ENCODE results near the gene C14orf119.

The C14orf119 gene

DNA sequence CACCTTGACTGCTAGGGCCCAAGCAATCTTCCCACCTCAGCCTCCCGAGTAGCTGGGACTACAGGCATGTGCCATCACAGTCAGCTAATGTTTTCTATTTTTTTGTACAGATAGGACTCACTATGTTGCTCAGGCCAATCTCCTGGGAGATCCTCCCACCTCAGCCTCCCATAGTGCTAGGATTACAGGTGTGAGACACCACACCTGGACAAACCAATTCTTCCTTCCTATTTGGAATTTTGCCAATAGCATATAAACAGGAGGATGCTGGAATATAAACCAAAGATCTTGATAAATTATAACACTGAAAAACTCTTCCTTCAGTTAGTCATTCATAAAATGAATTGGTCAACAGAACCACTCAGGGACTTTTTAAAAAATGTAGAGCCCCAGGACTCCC, 8.7 kb upstream of the C14orf119 start:
- DNase-seq (ENCODE audit: insufficient read length, low spot score): no peak
- no peak for FAIRE-seq

DNA sequence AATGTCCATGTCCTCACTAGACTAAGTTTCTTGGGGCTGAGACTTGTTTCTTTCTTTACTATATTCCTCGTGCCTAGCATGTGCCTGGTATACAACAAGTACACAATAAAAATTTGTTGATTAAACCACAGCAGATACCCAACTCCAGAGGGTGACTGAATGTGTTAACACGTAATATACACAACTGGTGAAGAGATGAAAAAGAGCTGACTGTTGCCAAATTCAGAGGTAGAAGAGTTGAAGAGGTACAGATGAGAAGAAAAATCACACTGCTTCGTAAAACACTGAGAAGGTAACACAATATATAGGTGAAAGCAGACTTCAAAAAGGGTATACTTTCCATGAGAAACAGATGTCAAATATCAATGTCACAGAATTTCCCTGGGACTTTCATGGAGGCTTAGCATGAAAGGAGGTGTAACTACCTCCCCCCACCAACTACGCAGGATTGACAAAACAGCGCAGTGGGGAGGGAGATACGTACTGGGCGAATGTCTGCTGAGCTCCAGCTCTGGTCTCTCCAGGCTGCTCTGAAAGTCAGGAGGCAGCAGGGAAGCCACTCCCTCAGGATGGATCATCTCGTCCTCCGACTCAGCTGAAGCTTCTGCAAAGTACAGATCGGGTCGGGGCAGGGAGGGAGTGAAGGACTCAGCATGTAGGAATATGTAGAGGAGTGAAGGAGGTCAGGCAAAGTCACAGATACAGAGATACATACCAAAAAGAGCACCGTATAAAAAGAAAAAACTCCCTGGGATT, 5.6 kb upstream of the C14orf119 start:
- no peak for DNase-seq (ENCODE audit: insufficient read length, low spot score)
- FAIRE-seq: no peak

DNA sequence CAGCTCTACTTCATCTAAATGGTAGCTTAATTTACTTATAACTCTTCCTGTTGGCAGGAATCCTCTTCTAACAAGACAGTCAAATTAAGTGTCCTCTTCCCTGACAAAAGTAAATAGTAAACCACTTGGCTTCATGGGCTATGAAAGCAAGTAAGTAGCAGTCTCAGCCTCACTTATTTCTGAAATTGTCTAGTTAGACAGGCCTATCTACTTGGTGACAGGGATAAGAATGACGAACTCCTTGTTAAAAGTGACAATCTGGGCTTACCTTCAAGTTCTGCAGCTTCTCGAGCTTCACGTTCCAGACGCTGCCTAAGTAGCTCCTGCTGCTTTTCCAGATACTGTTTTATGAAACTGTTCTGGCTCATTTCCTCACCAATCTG, 5.1 kb upstream of the C14orf119 start:
- DNase-seq (ENCODE audit: insufficient read length, low spot score) (no peak), FAIRE-seq (no peak)

DNA sequence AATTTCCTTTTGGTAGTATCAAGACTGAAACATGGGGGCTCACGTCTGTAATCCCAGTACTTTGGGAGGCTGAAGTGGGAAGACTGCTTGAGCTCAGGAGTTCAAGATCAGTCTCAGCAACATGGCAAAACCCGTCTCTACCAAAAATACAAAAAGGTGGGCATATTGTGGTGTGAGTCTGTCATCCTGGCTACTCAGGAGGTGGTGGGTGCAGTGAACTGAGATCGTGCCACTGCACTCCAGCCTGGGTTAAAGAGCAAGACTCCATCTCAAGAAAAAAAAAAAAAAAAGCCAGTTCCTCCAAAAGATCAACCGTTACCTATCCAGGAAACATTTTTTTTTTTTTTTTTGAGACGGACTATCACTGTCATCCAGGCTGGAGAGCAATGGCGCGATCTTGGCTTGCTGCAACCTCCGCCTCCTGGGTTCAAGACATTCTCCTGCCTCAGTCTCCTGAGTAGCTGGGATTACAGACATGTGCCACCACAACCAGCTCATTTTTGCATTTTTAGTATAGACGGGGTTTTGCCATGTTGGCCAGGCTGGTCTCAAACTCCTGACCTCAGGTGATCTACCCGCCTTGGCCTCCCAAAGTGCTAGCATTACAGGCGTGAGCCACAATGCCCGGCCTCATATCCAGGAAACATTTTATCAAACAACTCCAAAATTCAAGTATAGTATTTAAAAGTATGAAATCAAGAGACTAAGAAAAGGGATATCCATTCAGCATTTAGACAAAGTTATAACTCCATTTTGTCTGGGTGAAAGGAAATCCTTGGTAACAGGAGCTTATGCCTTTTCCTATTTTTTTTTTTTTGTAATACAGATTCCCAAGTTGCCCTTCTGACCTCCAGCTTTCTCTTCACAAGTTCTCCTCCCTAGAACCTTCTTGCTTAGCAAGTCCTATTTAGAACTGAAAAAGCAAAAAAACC, 3.7 kb upstream of the C14orf119 start:
- no peak for DNase-seq (ENCODE audit: insufficient read length, low spot score)
- FAIRE-seq: no peak

DNA sequence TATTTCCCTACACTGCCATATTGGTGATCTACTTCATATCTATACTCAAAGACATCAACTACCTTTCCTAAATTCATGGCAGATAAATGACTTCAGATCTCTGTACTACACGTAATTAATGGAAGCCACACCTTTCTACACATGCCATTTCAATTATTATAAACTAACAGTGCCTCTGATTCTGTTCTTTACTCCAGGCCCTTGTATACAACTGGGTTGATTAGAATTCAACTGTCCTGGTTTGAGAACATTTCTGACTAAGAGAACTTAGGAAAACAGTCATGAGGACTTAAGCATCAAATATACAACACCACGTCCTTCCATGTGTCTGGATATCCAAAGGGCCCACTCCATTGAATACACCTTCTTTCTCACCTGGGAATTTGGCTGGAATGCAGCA, 2.2 kb upstream of the C14orf119 start:
- FAIRE-seq: no peak
- DNase-seq (ENCODE audit: insufficient read length, low spot score): no peak

DNA sequence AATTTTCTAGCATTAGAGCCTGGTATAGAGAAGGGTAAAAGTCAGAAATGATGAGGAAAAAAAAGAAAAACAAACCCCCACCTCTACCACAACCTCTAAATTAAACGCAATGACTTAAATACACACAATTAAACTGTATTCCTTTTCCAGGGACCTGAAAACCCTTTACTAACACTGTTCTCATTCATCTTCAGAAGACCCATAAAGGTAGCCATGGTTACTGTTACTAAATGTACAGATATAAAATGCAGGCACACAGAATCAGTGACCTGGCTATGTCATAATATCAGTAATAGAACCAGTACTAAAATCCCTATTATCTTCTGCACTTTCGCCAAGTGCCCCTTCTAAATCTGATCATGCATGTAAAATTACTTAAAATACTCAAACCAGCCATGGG, 1.8 kb upstream of the C14orf119 start:
- DNase-seq (ENCODE audit: insufficient read length, low spot score) (no peak), FAIRE-seq (no peak)

DNA sequence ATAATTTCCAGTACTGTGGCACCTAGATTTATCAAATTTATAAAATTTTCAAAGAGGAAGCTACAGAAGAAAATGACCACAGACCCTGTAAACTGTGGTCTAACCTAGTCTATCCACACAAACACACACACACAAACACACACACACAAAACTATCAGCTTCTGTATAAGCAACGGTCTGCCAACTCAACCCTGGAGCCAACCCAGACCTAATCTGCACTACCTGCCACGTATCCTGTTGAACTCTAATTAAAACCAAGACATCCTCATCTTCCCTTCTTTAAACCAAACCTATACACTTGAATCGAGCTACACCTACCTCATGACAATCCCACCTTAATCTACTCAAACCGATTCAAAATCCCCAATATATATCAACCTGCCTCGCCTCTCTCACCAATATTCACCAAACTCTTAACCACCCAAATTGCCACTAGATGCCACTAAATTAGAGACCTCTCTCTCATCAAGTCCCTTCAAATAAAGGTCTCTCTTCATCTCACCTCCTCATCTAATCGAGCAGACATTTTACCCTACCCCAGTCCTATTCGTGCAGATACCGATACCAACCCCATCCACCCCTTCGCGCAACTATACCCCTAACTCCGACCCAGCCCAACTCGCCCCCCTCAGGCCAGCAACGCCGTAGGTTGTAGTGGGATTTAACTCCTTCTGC, 1.2 kb upstream of the C14orf119 start:
- DNase-seq (ENCODE audit: insufficient read length, low spot score) (peak; percentile 75), FAIRE-seq (no peak)

DNA sequence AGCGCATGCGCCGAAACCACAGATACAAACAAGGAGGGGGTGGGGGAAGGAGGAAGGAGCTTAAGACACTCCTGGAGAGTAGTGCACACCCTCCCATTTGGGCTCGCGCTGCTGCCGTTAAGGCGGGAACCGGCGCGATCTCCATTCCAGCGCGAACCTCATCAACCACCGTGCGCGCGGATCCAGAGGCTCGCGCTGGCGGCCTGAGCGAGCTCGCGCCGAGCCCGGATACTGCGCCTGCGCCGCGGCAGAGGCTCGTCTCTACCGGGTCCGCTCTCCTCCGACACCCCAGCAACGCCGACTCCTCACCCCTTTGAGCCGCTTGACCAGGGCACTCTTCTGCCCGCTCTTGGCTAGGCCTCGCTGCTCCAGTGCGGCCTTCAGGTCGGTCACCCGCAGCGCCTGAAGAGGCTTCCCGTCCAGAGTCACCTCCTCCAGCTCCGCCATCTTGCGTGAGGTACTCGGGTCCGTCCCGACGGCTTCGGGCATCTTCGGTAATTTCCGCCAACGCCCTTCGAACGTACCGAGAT, 574 bp upstream of the C14orf119 start, which contains the start of gene ACIN1:
TSS of gene ACIN1 (minus strand) at position 471 of the 530 bp plus-strand sequence. CDS start at position 447, 24 bp downstream.
- DNase-seq (ENCODE audit: insufficient read length, low spot score) (no peak), FAIRE-seq (no peak)

DNA sequence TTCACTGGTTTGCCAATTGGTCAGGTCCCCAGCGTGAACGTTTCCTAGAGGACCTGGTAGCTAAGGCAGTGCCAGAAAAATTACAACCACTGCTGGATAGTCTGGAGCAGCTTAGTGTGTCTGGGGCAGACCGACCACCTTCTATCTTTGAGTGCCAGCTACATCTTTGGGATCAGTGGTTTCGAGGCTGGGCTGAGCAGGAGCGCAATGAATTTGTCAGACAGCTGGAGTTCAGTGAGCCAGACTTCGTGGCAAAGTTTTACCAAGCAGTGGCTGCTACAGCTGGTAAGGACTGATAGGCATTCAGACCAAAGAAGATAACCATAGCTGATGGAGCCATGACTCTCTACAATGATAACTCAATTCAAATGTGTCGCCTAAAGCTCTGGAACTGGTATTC, 2.5 kb downstream of the C14orf119 start:
- DNase-seq (ENCODE audit: insufficient read length, low spot score) (no peak), FAIRE-seq (no peak)

DNA sequence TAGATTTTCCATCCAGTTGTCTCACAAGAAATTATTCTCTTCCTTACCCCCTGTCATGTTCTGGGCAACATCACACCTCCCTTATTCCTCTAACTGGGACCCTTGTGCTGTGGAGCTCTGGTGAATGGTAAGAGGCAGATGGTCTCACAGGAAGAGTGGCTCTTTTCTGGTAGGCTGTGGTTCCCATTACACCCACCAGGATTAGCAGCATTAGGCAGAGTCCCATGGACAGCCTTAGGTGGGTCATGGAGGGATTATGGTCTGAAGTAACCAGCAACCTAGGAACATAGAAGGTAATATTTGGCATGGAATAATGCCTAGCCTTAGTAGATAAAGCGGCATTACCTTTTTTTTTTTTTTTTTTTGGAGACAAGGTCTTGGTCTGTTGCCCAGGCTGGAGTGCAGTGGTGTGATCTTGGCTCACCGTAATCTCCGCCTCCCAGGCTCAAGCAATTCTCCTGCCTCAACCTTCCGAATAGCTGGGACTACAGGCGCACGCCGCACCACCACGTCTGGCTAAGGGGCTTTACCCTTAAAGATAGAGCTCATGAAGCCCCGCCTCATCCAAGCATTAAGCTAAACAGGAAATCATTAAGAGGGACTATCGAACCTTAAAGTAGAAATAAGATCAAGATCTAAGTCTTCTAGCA, 4.0 kb downstream of the C14orf119 start:
- DNase-seq (ENCODE audit: insufficient read length, low spot score): no peak
- FAIRE-seq: no peak

DNA sequence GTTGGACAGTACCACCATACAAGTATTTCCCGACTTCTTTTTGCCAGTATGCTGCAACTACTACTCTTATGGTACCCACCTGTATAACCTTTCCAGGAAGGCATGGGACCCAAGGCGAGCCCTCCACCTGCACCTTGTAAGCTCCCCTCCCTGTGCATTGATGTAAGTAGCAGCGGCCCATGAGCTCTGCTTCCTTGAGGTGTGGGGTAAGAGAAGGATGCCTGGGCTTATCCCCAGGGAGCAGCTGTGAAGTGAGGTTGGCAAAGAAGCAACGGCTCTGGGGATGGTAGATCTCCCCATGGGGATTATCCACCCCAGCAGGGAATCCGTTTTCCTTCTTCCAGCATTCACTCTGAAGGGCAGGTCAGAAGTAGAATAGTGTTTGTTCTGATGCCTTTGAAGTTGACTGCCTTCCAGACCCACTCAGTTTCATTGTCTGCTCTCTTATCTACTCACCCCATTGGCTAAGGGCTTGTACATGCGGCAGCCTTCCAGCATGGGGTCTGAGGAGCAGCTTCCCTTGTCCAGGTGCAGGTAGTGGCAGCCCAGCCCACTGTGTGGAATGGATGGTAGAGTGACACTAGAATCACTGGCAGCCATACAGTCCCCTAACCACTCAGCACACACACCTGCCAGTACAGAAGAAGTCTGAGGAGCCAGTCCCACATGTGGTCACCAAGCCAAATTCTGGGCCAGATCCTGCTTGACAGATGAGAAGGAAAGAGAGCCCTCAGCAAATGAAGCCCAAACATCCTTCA, 6.1 kb downstream of the C14orf119 start:
- FAIRE-seq: no peak
- no peak for DNase-seq (ENCODE audit: insufficient read length, low spot score)

DNA sequence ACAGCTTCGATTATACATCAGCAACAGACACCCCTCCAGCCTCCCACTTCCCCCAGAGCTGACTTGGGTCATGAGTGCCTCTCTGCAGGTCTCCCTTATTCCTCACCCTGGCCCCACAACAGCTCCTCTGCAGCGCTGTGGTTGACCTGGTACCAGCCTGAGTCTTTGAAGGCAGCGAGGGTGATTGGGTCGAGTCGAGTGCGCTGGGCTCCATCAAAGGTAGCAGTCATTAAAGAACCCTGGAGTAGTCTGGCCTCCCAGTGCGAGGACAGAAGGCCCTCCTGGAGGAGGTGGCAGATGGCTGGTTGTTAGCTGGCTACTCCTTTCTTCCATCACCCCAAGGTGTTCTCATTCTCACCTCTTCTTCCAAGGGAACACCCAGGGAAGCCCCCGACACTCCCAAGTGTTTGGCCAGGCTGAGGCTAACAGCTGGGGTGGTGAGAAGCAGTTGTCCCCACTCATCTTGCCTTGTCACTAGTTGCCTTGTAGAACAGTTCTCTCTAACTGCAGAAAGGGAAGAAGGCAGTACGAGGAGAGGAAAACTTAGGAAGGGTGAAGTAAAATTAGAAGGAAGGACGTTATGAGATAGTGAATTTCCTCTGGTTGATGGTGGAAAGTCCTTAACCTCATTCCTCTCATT, 6.8 kb downstream of the C14orf119 start:
- no peak for DNase-seq (ENCODE audit: insufficient read length, low spot score)
- no peak for FAIRE-seq

DNA sequence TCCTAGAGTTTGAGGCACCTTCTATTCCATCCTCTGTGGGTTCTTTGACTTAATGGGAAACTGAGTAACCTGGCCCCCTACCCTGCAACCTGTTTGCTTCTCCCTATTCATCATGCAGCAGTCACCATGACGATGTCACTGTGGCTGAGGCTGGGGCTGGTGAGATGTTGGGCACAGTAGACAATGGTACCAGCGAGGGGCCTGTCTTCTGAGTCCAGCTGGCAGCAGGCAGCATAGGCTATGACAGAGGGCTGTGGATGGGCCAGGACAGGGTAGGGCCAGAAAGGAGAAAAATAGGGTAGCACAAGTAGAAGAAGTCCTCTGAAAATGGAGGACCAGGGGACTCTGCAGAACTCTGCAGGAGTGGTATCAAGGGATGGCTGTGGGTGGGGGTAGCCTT, 7.5 kb downstream of the C14orf119 start:
- no peak for FAIRE-seq
- DNase-seq (ENCODE audit: insufficient read length, low spot score): no peak

DNA sequence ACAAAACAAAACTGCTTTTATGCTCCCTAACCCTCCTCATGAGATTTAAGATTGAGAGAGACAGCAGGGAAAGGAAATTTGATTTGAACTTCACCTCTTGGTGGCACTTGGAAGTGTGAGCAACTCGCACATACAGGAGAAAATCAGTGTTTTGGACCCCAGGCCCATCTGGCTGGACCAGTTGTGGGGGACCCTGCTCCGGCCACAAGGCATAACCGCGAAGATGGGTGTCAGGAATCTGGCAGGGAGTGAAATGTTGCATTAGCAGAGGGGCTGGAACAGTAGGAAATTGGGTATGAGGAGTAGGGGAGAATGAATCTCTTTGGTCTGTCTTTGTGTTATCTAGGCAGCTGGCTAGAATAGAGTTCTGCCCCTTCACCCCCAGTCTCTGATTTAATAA, 8.3 kb downstream of the C14orf119 start:
- DNase-seq (ENCODE audit: insufficient read length, low spot score): no peak
- FAIRE-seq: no peak

DNA sequence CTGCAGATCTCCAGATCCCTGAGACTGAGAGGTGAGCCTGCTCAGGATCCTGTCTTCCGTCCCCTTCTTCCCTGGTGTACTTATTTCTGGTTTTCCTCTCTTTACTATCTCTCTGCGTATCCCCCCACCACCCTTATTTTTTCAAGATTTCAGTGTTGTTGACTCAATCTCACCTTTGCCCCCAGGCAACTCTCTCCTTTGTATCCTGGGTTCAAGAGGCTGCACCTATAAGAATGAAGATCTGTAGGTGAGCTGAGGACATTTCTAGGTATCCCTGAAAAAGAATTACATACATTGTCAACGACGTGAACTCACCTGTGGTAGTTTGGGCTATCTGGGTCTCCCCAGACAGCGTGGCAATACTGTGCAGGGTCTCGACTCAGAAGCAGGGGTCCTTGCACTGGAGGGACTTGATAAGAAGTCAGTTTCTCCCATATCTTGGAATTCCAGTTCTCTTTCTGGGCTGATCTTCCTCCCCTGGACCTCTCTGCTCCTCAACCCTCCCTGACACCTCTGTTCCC, 8.8 kb downstream of the C14orf119 start:
- FAIRE-seq (no peak), DNase-seq (ENCODE audit: insufficient read length, low spot score) (no peak)

DNA sequence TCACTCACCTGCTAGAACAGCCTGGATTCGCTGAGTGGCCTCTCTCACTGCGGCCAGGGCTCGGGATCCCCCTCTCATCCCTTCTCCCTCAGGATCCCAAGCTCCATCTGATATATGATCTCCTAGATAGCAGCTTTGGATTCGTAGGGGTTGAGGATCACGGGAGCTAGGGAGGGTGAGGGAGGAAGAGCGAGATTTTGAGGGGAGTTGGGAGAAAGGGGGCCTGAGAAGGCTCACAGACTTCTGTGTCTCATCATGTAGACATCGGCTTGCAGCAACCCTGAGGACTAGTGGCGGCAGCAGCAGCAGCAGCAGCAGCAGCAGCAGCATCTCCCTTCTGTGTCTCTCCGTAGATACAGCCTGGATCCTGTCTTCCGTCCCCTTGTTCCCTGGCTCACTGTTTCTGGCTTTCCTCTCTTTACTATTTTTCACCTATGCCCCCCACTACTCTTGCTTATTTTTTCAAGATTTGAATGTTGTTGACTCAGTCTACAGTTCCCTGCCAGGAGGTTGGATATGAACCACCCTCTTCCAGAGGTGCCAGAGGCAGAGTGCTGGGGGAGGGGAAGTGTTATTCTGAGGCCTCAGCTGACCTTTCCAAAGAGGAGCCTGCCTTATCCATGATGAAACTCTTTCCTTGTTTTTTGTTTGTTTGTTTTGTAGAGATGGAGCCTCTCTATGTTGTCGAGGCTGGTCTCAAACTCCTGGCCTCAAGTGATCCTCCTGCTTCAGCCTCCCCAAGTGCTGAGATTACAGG, 9.5 kb downstream of the C14orf119 start, which contains the start of gene CIROP:
TSS of gene CIROP (minus strand) at position 399 of the 757 bp plus-strand sequence. CDS start at position 330, 69 bp downstream.
- DNase-seq (ENCODE audit: insufficient read length, low spot score): no peak
- no peak for FAIRE-seq

DNA sequence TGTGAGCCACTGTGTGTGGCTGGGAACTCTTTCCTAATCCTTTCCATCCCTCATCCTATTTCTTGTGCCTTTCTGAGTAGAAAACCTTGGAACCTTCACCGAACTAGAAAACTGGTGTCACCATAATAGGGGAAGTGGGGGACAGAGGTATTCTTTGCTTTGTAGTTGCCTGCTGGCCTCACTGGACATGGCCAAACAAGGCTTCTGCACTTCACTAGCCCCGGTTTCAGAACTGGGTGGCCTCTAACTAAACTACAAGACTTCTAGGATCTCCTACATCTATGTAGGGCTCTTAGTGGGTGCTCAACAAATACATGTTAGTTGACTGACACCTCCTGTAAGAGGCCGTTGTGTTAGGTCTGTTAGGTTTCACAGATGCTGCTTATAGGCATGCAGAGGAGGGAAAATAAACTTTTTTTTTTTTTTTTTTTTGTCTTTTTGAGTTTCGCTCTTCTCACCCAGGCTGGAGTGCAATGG, 10.1 kb downstream of the C14orf119 start:
- no peak for FAIRE-seq
- no peak for DNase-seq (ENCODE audit: insufficient read length, low spot score)

DNA sequence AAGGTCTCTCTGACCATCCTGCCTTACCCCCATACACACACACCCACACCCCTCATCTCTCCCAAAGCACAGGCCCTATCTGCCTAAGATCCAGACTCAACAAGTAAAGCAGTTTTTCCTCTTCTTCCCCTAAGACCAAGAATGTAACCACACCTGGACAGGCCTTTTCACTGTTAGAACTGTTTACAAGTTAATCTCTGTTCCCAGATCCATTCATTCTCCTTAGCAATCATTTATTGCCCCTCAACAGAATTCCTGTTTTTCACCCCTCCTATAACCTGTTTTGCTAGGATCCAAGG, 11.4 kb downstream of the C14orf119 start:
- DNase-seq (ENCODE audit: insufficient read length, low spot score) (no peak), FAIRE-seq (no peak)

All from HTR-8/SVneo (cell line).